H1 (cell line): ENCODE data around the gene CRTAC1. TPM values are rescaled to one million over a fixed set of nuclear protein-coding genes. Genes with fewer than 3 reads are reported as not detected.

Source experiments
- KDM4A ChIP-seq: IDR thresholded peaks from one replicate; pipeline ENCODE4 v1.7.1; 2012; ENCODE audit warnings: low read depth, mild to moderate bottlenecking, moderate library complexity, low read length, inconsistent platforms; ENCODE audit not compliant: severe bottlenecking
- polyA plus RNA-seq, 7 experiments: library from polyadenylated mRNA; depleted of rRNA in 3 of 7; stranded (reverse) in 5 of 7; unstranded in 2 of 7; fragments of >200 nt in 5 of 7; fragments of 200-250 nt in 2 of 7; gene quantifications; 1 replicate in 5 of 7; 2 replicates in 1 of 7; 4 replicates in 1 of 7; pipeline versions ENCODE4 v1.2.1 to v1.2.3, GENCODE V29; 2011 to 2013; ENCODE audit warnings: missing spikeins in 2 of 7, mixed read lengths in 2 of 7
- total RNA-seq: library from RNA; stranded (reverse); fragmentation: NEBNext Ultra II Directional; extraction: Animal tissue kit (Norgen Biotek cat#: 25700); gene quantifications from 2 replicates; pipeline ENCODE4 v1.2.1, GENCODE V29; 2021

The CRTAC1 gene
- total and polyA plus RNA-seq, 2 of the 8 experiments (the other 6 are each of a cell fraction or from before 2014, with no cell fraction given) = 0.91 to 1.2 TPM

DNA sequence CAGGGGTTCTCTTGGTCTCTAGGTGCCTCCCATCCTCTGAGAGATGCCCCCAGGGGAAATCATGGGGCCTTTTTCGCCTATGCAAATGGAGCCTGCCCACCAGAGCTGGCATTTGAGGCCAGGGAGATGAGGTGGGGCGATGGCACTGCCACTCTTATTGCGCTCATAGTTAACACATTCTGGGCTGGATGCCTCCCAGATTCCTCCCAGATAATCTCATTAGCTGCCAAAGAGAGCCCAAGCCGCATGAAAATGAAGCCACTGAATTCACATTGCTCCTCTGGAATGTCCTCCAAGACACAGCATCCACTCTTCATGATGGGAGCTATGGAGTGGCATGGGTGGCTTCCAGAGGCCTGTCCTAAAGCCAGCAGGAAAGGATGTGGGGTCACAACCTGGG, 119.8 kb downstream of the CRTAC1 start (continued):
- TF ChIP-seq KDM4A = no peak
